K562 (cell line): ENCODE data around the gene POU2F1. TPM values are rescaled to one million over a fixed set of nuclear protein-coding genes. Genes with fewer than 3 reads are reported as not detected.

Experiments
- ATAC-seq: fragments of 200-7000 bp; cut with Tn5 transposase; 3 replicates; pipeline ENCODE4 v1.9.1; 2020; ENCODE audit warnings: moderate library complexity
- BruUV-seq: library from RNA; stranded (reverse); fragments of 400-500 nt; replicated peaks from 2 replicates; lab custom pipeline; 2021; lab: Mats Ljungman, UMichigan
- CTCF ChIA-PET: fragments of 300-600 bp; formaldehyde crosslinking; extraction: SDS; loops from one replicate; lab custom pipeline; 2021; ENCODE audit warnings: low intra/inter-chr PET ratio; lab: Yijun Ruan, JAX
- POLR2A ChIA-PET: fragments of 300-600, 350-650 bp; sonication (Branson Sonifier 250); formaldehyde crosslinking; extraction: SDS; loops from one replicate; lab custom pipeline; 2021; ENCODE audit warnings: antibody characterized with exemption, inconsistent platforms; lab: Yijun Ruan, JAX
- DNase-seq, 4 experiments: peaks; one replicate each; pipeline versions ENCODE4 v3.0.0 to v3.0.0-alpha.2; 2011 to 2018; ENCODE audit warnings: low spot score in 3 of 4, mixed read lengths in 3 of 4; ENCODE audit errors: extremely low read depth in 1 of 4
- FAIRE-seq: peaks from 2 replicates; lab custom pipeline; 2011; peaks lifted over from hg19 to GRCh38; lab: Jason Lieb, UNC
- H2AFZ ChIP-seq: 2 replicates; pipeline ENCODE4 v1.6.0; 2011; ENCODE audit warnings: low read depth, low read length, control low read depth, inconsistent platforms
- H3K27ac ChIP-seq: fragments of 200-600 bp; 3 replicates; pipeline ENCODE4 v1.8.0; 2011; ENCODE audit warnings: low read depth, mild to moderate bottlenecking, control low read depth, inconsistent platforms, low read length, moderate library complexity, mixed read lengths; ENCODE audit errors: extremely low read depth
- H3K27me3 ChIP-seq, 2 experiments: fragments of 300-600 bp in 1 of 2; 2 replicates in 1 of 2; 3 replicates in 1 of 2; pipeline versions ENCODE4 v1.6.0 to v1.8.0; 2011; ENCODE audit warnings: inconsistent platforms in 2 of 2, low read length in 2 of 2, mild to moderate bottlenecking in 1 of 2, mixed read lengths in 1 of 2, moderate library complexity in 1 of 2; ENCODE audit not compliant: control insufficient read depth in 2 of 2, insufficient read depth in 2 of 2
- H3K36me3 ChIP-seq: fragments of 300-600 bp; 3 replicates; pipeline ENCODE4 v1.8.0; 2011; ENCODE audit warnings: mild to moderate bottlenecking, low read length, inconsistent platforms; ENCODE audit not compliant: control insufficient read depth, insufficient read depth
- H3K4me1 ChIP-seq, 2 experiments: fragments of 200-600 bp in 1 of 2; replicated peaks in 1 of 2; 2 replicates in 1 of 2; 3 replicates in 1 of 2; pipeline versions ENCODE4 v1.5.1 to v1.8.0; 2011; ENCODE audit warnings: inconsistent platforms in 2 of 2, low read length in 2 of 2, mild to moderate bottlenecking in 1 of 2, mixed read lengths in 1 of 2, moderate library complexity in 1 of 2; ENCODE audit not compliant: control insufficient read depth in 2 of 2, insufficient read depth in 2 of 2
- H3K4me2 ChIP-seq: 2 replicates; pipeline ENCODE4 v1.6.1; 2011; ENCODE audit warnings: low read length, control low read depth, inconsistent platforms, mixed read lengths; ENCODE audit not compliant: insufficient read depth
- H3K4me3 ChIP-seq: fragments of 200-600 bp; sonication (generic), shearing (Covaris generic); 2 replicates; pipeline ENCODE4 v1.5.1; 2016; ENCODE audit warnings: control low read depth, inconsistent platforms
- H3K79me2 ChIP-seq: fragments of 200-600 bp; 3 replicates; pipeline ENCODE4 v1.8.0; 2011; ENCODE audit warnings: low read length, inconsistent platforms; ENCODE audit not compliant: control insufficient read depth, insufficient read depth
- H3K9ac ChIP-seq, 2 experiments: 2 replicates each; pipeline versions ENCODE4 v1.6.0 to v1.6.1; 2011; ENCODE audit warnings: low read depth in 2 of 2, low read length in 2 of 2, control low read depth in 1 of 2, inconsistent platforms in 1 of 2, mild to moderate bottlenecking in 1 of 2, mixed read lengths in 1 of 2; ENCODE audit not compliant: insufficient read depth in 1 of 2
- H3K9me1 ChIP-seq: one replicate; pipeline ENCODE4 v1.6.0; 2011; ENCODE audit warnings: inconsistent platforms, mild to moderate bottlenecking, low read length, moderate library complexity; ENCODE audit not compliant: control insufficient read depth, insufficient read depth
- H3K9me3 ChIP-seq: replicated peaks from 2 replicates; pipeline ENCODE4 v1.5.1; 2011; ENCODE audit warnings: low read depth, low read length, inconsistent platforms; ENCODE audit not compliant: control insufficient read depth, insufficient read depth
- H4K20me1 ChIP-seq: replicated peaks from 2 replicates; pipeline ENCODE4 v1.6.1; 2011; ENCODE audit warnings: low read length, inconsistent platforms, mixed read lengths; ENCODE audit not compliant: control insufficient read depth, insufficient read depth
- CREB3L1 ChIP-seq: fragments of 450-650 bp; IDR thresholded peaks from 2 replicates; pipeline ENCODE4 v1.6.1; 2014; ENCODE audit warnings: low read depth, mild to moderate bottlenecking, moderate library complexity, borderline replicate concordance
- HOMEZ ChIP-seq: fragments of 250-450 bp; sonication (Bioruptor Pico); IDR thresholded peaks from 2 replicates; pipeline ENCODE4 v1.4.0; 2020; ENCODE audit warnings: mild to moderate bottlenecking, moderate library complexity
- TRIM28 ChIP-seq: fragments of 450-650 bp; IDR thresholded peaks from 2 replicates; pipeline ENCODE4 v1.6.1; 2017
- ZBTB1 ChIP-seq: sonication (generic); formaldehyde crosslinking; IDR thresholded peaks from 2 replicates; pipeline ENCODE4 v1.8.1; 2023; ENCODE audit warnings: missing genetic modification reagents, low read depth, mild to moderate bottlenecking, borderline replicate concordance
- ZNF830 ChIP-seq: fragments of 250-450 bp; sonication (Bioruptor Pico); IDR thresholded peaks from 2 replicates; pipeline ENCODE4 v1.5.0; 2021; ENCODE audit warnings: mild to moderate bottlenecking
- in situ Hi-C: fragments of 300-500 bp; cut with MboI; formaldehyde crosslinking; loops from 4 replicates; pipeline ENCODE4 v1.15.0; 2018; ENCODE audit warnings: inconsistent platforms, mixed read lengths
- intact Hi-C: fragments of 100-400 bp; cut with micrococcal nuclease; formaldehyde crosslinking; loops from 2 replicates; pipeline ENCODE4 v1.14.2; 2022
- polyA plus RNA-seq, 8 experiments: library from polyadenylated mRNA; depleted of rRNA in 4 of 8; stranded (reverse) in 5 of 8; unstranded in 3 of 8; fragments of >200 nt; fragmentation: Nextera tagmentation in 2 of 8; fragmentation: Illumina TruSeq in 1 of 8; extraction: Ambion mirVana in 2 of 8; extraction: Trizol in 1 of 8; gene quantifications; 2 replicates each; pipeline versions ENCODE4 v1.2.1 to v1.2.3, GENCODE V29; 2011 to 2014; ENCODE audit warnings: inconsistent platforms in 1 of 8, missing spikeins in 1 of 8
- total RNA-seq, 7 experiments: library from RNA; depleted of rRNA in 6 of 7; stranded (reverse); fragments of >200 nt in 6 of 7; fragmentation: Illumina TruSeq in 2 of 7; extraction: Trizol in 2 of 7; gene quantifications; 2 replicates each; pipeline versions ENCODE4 v1.2.1 to v1.2.3, GENCODE V29; 2011 to 2021; ENCODE audit warnings: low replicate concordance in 1 of 7

The POU2F1 gene
- total and polyA plus RNA-seq, 9 of the 15 experiments (the other 6 are each of a cell fraction or from before 2014, with no cell fraction given), result 2.6 to 22.3 (median 8.8) TPM

DNA sequence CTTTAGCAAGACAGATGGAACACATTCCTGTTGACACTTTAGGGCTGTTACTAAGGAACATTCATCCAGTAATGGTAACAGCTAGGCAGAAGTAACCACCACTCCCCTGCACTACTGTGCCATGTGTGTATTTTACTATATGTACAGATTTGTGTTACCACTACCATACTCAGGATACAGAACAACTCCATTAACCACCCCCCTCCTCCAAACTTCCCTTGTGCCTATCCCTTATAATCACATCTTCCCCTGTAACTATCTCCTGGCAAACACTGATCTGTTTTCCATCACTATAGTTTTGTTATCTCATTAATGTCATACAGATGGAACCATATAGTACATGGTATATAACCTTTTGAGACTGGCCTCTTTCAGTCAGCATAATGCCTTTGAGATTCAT is 3.9 kb upstream of the POU2F1 start:
- no peaks in the 10 kb centered on the region for H3K9me1 ChIP-seq
- H2AFZ ChIP-seq, result no peak overlapping the region
- H3K4me3 ChIP-seq, result no peak overlapping the region
- DNase-seq, result no peak
- in situ Hi-C loops, result no loop called here
- no TSS peak for BruUV-seq
- no peak for ATAC-seq
- intact Hi-C loops, result no loop called here
- peaks cover 18% of the 10 kb centered on the region for H3K79me2 ChIP-seq
- H3K9ac ChIP-seq, result no peak overlapping the region
- no peaks in the 10 kb centered on the region for H4K20me1 ChIP-seq
- H3K9me3 ChIP-seq, result no peaks in the 10 kb centered on the region
- H3K27ac ChIP-seq, result no peak overlapping the region
- CTCF ChIA-PET, result no interaction called here
- H3K36me3 ChIP-seq, result no peaks in the 10 kb centered on the region
- FAIRE-seq, result no peak
- H3K27me3 ChIP-seq, result no peaks in the 10 kb centered on the region
- POLR2A ChIA-PET, result interaction anchor here (0.6 kb wide), 1 partner anchor 302 kb away, joined by 3 read pairs; no protein-coding TSS in a partner anchor
- no peak for TF ChIP-seq CREB3L1
- TF ChIP-seq TRIM28, result 0 out of 2 replicates have a peak, but pooled peaks have one; percentile 33
- no peak for TF ChIP-seq HOMEZ (CRISPR knock-in tag)
- no peak for TF ChIP-seq ZBTB1 (CRISPR knock-in tag)
- no peak for TF ChIP-seq ZNF830 (CRISPR knock-in tag)
- no peak overlapping the region for H3K4me2 ChIP-seq
- peaks cover 3 to 10% of the 10 kb centered on the region in 2 experiments; a peak in 1 of 5 replicates for H3K4me1 ChIP-seq
